ENCODE results near the gene ZBTB40.

The ZBTB40 gene, protein sequence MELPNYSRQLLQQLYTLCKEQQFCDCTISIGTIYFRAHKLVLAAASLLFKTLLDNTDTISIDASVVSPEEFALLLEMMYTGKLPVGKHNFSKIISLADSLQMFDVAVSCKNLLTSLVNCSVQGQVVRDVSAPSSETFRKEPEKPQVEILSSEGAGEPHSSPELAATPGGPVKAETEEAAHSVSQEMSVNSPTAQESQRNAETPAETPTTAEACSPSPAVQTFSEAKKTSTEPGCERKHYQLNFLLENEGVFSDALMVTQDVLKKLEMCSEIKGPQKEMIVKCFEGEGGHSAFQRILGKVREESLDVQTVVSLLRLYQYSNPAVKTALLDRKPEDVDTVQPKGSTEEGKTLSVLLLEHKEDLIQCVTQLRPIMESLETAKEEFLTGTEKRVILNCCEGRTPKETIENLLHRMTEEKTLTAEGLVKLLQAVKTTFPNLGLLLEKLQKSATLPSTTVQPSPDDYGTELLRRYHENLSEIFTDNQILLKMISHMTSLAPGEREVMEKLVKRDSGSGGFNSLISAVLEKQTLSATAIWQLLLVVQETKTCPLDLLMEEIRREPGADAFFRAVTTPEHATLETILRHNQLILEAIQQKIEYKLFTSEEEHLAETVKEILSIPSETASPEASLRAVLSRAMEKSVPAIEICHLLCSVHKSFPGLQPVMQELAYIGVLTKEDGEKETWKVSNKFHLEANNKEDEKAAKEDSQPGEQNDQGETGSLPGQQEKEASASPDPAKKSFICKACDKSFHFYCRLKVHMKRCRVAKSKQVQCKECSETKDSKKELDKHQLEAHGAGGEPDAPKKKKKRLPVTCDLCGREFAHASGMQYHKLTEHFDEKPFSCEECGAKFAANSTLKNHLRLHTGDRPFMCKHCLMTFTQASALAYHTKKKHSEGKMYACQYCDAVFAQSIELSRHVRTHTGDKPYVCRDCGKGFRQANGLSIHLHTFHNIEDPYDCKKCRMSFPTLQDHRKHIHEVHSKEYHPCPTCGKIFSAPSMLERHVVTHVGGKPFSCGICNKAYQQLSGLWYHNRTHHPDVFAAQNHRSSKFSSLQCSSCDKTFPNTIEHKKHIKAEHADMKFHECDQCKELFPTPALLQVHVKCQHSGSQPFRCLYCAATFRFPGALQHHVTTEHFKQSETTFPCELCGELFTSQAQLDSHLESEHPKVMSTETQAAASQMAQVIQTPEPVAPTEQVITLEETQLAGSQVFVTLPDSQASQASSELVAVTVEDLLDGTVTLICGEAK

DNA sequence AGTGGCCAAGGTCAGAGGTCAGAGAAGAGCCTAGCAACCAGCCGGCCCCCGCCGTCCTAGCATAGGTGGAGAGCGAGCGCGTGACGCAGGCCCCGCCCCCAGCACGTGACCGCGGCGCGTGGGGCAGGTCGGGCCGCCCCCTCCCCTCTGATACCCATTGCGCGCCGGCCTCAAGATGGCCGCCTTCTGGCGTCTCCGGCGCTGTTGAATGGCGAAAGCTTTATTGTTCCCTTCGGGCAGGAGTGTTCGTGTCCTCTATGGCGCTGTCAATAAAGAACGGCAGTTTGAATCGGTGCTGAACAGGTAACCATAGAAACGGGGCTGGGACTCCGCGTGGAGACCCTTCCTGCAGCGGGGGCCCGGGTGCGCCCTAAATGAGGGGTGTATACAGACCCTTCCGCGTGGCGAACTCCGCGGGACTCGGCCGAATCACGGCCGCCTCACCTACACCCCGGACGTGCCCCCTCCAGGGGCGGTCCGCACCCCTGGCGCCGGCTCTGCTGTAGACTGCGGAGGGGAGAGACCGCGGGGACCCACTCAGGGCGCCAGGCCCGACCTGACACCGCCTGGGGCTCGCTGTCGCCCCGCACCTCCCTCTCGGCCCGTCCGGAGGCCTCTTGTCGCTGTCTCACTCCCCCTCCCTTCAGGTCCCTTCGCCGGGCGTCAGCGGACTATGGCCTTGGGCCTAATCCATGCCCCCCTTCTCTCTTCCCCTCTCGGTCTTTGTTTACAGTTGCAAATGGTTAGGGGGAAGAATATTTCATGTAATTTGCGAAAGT is at the start of gene ZBTB40:
ZBTB40 (plus strand) TSS at position 150 of the 779 bp plus-strand sequence. CDS start 38,098 bp downstream, outside the sequence.
- peak within 1 kb of the TSS; percentile 88 for H3K4me3 ChIP-seq (ENCODE audit: low read length)
- no peaks in the 10 kb centered on the region for H3K9me3 ChIP-seq (replicated peaks; ENCODE audit: insufficient read depth, low read length)
- H3K4me2 ChIP-seq (ENCODE audit: low read depth, low read length) = peak within 1 kb of the TSS; percentile 75
- peak within 1 kb of the TSS; percentile 89 for H3K9ac ChIP-seq (ENCODE audit: low read length)
- H3K79me2 ChIP-seq (ENCODE audit: low read length) = peaks cover 48% of the 10 kb centered on the region
- peak within 1 kb of the TSS; percentile 82 for H2AFZ ChIP-seq (ENCODE audit: low read length)
- H3K9me2 ChIP-seq (replicated peaks; ENCODE audit: insufficient read depth, low read length) = no peaks in the 10 kb centered on the region
- H3K27me3 ChIP-seq (replicated peaks; ENCODE audit: insufficient read depth, low read length) = no peaks in the 10 kb centered on the region
- TF ChIP-seq, protein P1, sequence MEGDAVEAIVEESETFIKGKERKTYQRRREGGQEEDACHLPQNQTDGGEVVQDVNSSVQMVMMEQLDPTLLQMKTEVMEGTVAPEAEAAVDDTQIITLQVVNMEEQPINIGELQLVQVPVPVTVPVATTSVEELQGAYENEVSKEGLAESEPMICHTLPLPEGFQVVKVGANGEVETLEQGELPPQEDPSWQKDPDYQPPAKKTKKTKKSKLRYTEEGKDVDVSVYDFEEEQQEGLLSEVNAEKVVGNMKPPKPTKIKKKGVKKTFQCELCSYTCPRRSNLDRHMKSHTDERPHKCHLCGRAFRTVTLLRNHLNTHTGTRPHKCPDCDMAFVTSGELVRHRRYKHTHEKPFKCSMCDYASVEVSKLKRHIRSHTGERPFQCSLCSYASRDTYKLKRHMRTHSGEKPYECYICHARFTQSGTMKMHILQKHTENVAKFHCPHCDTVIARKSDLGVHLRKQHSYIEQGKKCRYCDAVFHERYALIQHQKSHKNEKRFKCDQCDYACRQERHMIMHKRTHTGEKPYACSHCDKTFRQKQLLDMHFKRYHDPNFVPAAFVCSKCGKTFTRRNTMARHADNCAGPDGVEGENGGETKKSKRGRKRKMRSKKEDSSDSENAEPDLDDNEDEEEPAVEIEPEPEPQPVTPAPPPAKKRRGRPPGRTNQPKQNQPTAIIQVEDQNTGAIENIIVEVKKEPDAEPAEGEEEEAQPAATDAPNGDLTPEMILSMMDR (IDR thresholded peaks at IDR 0.05; ENCODE audit: low read length) = no peak
- no peak for TF ChIP-seq EZH2phosphoT487 (IDR thresholded peaks at IDR 0.05; ENCODE audit: low read length)
- no peak for TF ChIP-seq EZH2 (optimal IDR thresholded peaks at IDR 0.05; ENCODE audit: low read depth, low read length)
- H3K36me3 ChIP-seq (replicated peaks; ENCODE audit: insufficient read depth, low read length) = no peaks in the 10 kb centered on the region
- peaks cover 8% of the 10 kb centered on the region for H3F3A ChIP-seq (ENCODE audit: insufficient read depth, low read length)
- peaks cover 9% of the 10 kb centered on the region; the same call in 1 of the 2 replicates for H3K4me1 ChIP-seq (ENCODE audit: low read length)
- peak; percentile 95 for DNase-seq
- H3K27ac ChIP-seq (ENCODE audit: low read length) = peak within 1 kb of the TSS; percentile 79
- no peaks in the 10 kb centered on the region for H4K20me1 ChIP-seq (ENCODE audit: insufficient read depth, low read length)

DNA sequence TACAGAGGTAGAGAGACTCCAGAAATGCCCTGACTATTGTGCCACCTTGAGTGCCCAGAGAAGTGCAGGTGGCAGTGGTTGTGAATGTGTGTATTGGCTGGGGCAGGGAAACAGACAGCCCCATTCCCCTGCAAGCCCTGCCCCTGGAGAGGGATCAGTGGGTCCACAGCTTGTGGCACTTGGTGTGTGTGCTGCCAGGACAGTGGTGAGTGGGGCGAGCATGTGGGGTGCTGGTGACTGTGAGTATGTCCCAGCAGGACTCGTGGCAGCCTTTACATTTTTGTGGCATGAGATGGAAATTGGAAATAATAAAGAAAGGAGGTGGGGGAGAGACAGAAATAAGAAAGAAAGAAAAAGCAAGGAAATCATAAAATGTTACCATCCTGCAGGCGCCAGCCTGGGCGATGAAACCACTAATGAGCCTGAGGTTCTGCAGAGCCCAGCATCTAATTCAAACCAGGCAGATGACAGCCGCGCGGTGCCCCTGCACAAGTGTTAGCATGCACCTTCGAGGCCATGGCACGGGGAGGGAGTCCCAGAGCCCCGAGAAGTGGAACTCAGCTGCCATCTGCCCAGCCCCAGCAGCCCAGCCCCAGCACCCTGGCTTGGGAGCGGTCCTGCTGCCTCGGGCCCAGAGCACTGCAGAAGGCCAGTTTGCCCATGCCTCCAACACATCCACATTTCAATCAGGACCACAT is 49.1 kb upstream of the ZBTB40 start:
- no peaks in the 10 kb centered on the region for H4K20me1 ChIP-seq (ENCODE audit: insufficient read depth, low read length)
- no peaks in the 10 kb centered on the region for H3K9me3 ChIP-seq (replicated peaks; ENCODE audit: insufficient read depth, low read length)
- peaks cover 99% of the 10 kb centered on the region for H3K27me3 ChIP-seq (replicated peaks; ENCODE audit: insufficient read depth, low read length)
- H3K36me3 ChIP-seq (replicated peaks; ENCODE audit: insufficient read depth, low read length) = no peaks in the 10 kb centered on the region
- H3F3A ChIP-seq (ENCODE audit: insufficient read depth, low read length) = no peaks in the 10 kb centered on the region
- DNase-seq = no peak
- H3K9ac ChIP-seq (ENCODE audit: low read length) = no peak overlapping the region
- H3K4me3 ChIP-seq (ENCODE audit: low read length) = no peak overlapping the region
- no peaks in the 10 kb centered on the region for H3K9me2 ChIP-seq (replicated peaks; ENCODE audit: insufficient read depth, low read length)
- TF ChIP-seq EZH2 (optimal IDR thresholded peaks at IDR 0.05; ENCODE audit: low read depth, low read length) (no peak), EZH2phosphoT487 (IDR thresholded peaks at IDR 0.05; ENCODE audit: low read length) (no peak)
- TF ChIP-seq, protein P1 (IDR thresholded peaks at IDR 0.05; ENCODE audit: low read length) = no peak
- H3K4me1 ChIP-seq (ENCODE audit: low read length) = no peaks in the 10 kb centered on the region
- no peak overlapping the region for H3K27ac ChIP-seq (ENCODE audit: low read length)
- H2AFZ ChIP-seq (ENCODE audit: low read length) = no peak overlapping the region
- no peak overlapping the region for H3K4me2 ChIP-seq (ENCODE audit: low read depth, low read length)
- no peaks in the 10 kb centered on the region for H3K79me2 ChIP-seq (ENCODE audit: low read length)
